Panc1 (cell line): Measurements from ENCODE around the gene TCEAL9. TPM values are rescaled to one million over a fixed set of nuclear protein-coding genes. Genes with fewer than 3 reads are reported as not detected.

Source experiments
- ATAC-seq: fragments of 200-7000 bp; cut with Tn5 transposase; 2 replicates; pipeline ENCODE4 v1.9.1; 2020; ENCODE audit warnings: mild to moderate bottlenecking, moderate library complexity
- BruUV-seq: library from RNA; stranded (reverse); fragments of 400-500 nt; replicated peaks from 2 replicates; lab custom pipeline; 2021; lab: Mats Ljungman, UMichigan
- CTCF ChIA-PET: fragments of 300-600 bp; sonication (Branson Sonifier 250); formaldehyde crosslinking; loops from one replicate; lab custom pipeline; 2022; ENCODE audit warnings: antibody characterized with exemption; lab: Charles Lee
- POLR2A ChIA-PET: fragments of 300-600 bp; sonication (Branson Sonifier 250); formaldehyde crosslinking; loops from one replicate; lab custom pipeline; 2022; ENCODE audit warnings: antibody characterized with exemption; lab: Charles Lee
- DNase-seq: peaks from one replicate; pipeline ENCODE4 v3.0.0-alpha.2; 2010; ENCODE audit warnings: low read depth, low spot score
- H3K27ac ChIP-seq: 2 replicates; pipeline ENCODE4 v1.5.1; 2011; ENCODE audit warnings: mild to moderate bottlenecking, low read length, inconsistent platforms
- H3K27me3 ChIP-seq: fragments of 200-500 bp; sonication (Bioruptor generic); 2 replicates; pipeline ENCODE4 v1.6.0; 2014; ENCODE audit warnings: low read length, inconsistent platforms; ENCODE audit not compliant: control insufficient read depth, insufficient read depth
- H3K36me3 ChIP-seq: fragments of 200-500 bp; sonication (Bioruptor generic); 2 replicates; pipeline ENCODE4 v1.5.1; 2014; ENCODE audit warnings: inconsistent platforms, mild to moderate bottlenecking, low read length, moderate library complexity; ENCODE audit not compliant: control insufficient read depth, insufficient read depth
- H3K4me1 ChIP-seq: 2 replicates; pipeline ENCODE4 v1.5.1; 2011; ENCODE audit warnings: inconsistent platforms, mild to moderate bottlenecking, low read length, moderate library complexity; ENCODE audit not compliant: control insufficient read depth, insufficient read depth
- H3K4me3 ChIP-seq, 2 experiments: 2 replicates each; pipeline ENCODE4 v1.5.1; 2011 to 2012; ENCODE audit warnings: low read depth in 2 of 2, low read length in 2 of 2, mild to moderate bottlenecking in 2 of 2, inconsistent platforms in 1 of 2, moderate library complexity in 1 of 2
- H3K9me3 ChIP-seq: fragments of 200-500 bp; sonication (Bioruptor generic); 2 replicates; pipeline ENCODE4 v1.5.1; 2014; ENCODE audit warnings: low read depth, mild to moderate bottlenecking, inconsistent platforms, low read length, moderate library complexity; ENCODE audit not compliant: control insufficient read depth, insufficient read depth
- POLR2AphosphoS5 ChIP-seq: IDR thresholded peaks from 2 replicates; pipeline ENCODE4 v1.6.1; 2012; ENCODE audit warnings: mild to moderate bottlenecking, low read depth, low read length, moderate library complexity
- SIN3A ChIP-seq: IDR thresholded peaks from 2 replicates; pipeline ENCODE4 v1.6.1; 2012; ENCODE audit warnings: low read depth, mild to moderate bottlenecking, low read length, moderate library complexity, borderline replicate concordance; ENCODE audit not compliant: insufficient read depth
- TCF7L2 ChIP-seq: IDR thresholded peaks from 2 replicates; pipeline ENCODE4 v1.6.1; 2011; ENCODE audit warnings: mild to moderate bottlenecking, low read depth, low read length, inconsistent platforms
- in situ Hi-C: cut with HindIII; loops from 2 replicates; pipeline ENCODE4 v1.10.0; 2016; ENCODE audit warnings: low sequenced_read_pairs, low pct_unique_long_range_greater_than_20kb
- intact Hi-C: fragments of 100-400 bp; cut with micrococcal nuclease; formaldehyde crosslinking; loops from one replicate; pipeline ENCODE4 v1.10.0; 2022; ENCODE audit not compliant: unreplicated experiment
- total RNA-seq: library from RNA; stranded (reverse); gene quantifications from one replicate; pipeline ENCODE4 v1.2.1, GENCODE V29; 2021; ENCODE audit not compliant: unreplicated experiment
- TF ChIP-seq, protein P1 (sequence below): fragments of 450-650 bp; IDR thresholded peaks from 2 replicates; pipeline ENCODE4 v1.5.1; 2017; ENCODE audit warnings: mild to moderate bottlenecking
- TF ChIP-seq, protein P2 (sequence below), 2 experiments: IDR thresholded peaks; 2 replicates each; pipeline ENCODE4 v1.6.1; 2011 to 2012; ENCODE audit warnings: low read depth in 2 of 2, control low read depth in 1 of 2, low read length in 1 of 2, mild to moderate bottlenecking in 1 of 2, moderate library complexity in 1 of 2; ENCODE audit not compliant: insufficient read depth in 1 of 2

TCEAL9 gene
- total RNA-seq, 1 experiment from 2014 or later: 42.6 TPM

DNA sequence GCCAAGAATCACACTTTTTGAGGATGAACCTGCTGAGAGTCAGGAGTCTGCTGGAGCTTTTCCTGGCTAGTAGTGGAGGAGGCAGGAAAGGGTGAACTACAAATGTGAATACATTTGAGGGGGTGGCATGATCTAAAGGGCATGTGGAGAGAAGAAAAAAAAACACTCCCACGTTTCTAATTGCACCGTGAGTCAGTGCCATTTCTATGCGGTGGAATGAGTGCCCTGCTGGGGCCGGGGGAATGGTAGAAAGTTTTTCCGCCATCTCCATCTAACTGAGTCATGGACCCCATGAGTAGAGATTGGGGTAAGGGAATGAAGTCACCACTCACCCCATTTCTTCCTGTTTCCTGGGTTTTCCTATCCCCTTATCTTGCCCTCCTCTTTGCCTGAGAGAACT is 39.9 kb downstream of the TCEAL9 start:
- TF ChIP-seq, protein P1, sequence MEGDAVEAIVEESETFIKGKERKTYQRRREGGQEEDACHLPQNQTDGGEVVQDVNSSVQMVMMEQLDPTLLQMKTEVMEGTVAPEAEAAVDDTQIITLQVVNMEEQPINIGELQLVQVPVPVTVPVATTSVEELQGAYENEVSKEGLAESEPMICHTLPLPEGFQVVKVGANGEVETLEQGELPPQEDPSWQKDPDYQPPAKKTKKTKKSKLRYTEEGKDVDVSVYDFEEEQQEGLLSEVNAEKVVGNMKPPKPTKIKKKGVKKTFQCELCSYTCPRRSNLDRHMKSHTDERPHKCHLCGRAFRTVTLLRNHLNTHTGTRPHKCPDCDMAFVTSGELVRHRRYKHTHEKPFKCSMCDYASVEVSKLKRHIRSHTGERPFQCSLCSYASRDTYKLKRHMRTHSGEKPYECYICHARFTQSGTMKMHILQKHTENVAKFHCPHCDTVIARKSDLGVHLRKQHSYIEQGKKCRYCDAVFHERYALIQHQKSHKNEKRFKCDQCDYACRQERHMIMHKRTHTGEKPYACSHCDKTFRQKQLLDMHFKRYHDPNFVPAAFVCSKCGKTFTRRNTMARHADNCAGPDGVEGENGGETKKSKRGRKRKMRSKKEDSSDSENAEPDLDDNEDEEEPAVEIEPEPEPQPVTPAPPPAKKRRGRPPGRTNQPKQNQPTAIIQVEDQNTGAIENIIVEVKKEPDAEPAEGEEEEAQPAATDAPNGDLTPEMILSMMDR: no peak
- TF ChIP-seq SIN3A (no peak), POLR2AphosphoS5 (no peak), TCF7L2 (no peak)
- TF ChIP-seq, protein P2, sequence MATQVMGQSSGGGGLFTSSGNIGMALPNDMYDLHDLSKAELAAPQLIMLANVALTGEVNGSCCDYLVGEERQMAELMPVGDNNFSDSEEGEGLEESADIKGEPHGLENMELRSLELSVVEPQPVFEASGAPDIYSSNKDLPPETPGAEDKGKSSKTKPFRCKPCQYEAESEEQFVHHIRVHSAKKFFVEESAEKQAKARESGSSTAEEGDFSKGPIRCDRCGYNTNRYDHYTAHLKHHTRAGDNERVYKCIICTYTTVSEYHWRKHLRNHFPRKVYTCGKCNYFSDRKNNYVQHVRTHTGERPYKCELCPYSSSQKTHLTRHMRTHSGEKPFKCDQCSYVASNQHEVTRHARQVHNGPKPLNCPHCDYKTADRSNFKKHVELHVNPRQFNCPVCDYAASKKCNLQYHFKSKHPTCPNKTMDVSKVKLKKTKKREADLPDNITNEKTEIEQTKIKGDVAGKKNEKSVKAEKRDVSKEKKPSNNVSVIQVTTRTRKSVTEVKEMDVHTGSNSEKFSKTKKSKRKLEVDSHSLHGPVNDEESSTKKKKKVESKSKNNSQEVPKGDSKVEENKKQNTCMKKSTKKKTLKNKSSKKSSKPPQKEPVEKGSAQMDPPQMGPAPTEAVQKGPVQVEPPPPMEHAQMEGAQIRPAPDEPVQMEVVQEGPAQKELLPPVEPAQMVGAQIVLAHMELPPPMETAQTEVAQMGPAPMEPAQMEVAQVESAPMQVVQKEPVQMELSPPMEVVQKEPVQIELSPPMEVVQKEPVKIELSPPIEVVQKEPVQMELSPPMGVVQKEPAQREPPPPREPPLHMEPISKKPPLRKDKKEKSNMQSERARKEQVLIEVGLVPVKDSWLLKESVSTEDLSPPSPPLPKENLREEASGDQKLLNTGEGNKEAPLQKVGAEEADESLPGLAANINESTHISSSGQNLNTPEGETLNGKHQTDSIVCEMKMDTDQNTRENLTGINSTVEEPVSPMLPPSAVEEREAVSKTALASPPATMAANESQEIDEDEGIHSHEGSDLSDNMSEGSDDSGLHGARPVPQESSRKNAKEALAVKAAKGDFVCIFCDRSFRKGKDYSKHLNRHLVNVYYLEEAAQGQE (IDR thresholded peaks at IDR 0.05; ENCODE audit: insufficient read depth in 1 of 2, low read depth in 2 of 2, low read length in 1 of 2): no peak
- BruUV-seq: no TSS peak
- Histone ChIP-seq H3K36me3 (no peaks in the 10 kb centered on the region), H3K27me3 (no peaks in the 10 kb centered on the region), H3K4me1 (no peaks in the 10 kb centered on the region; the same call in 1 of the 2 replicates), H3K27ac (no peak overlapping the region), H3K4me3 (no peak overlapping the region), H3K9me3 (no peaks in the 10 kb centered on the region)
- in situ Hi-C loops (no loop called here), intact Hi-C loops (no loop called here)
- ATAC-seq (no peak), DNase-seq (no peak)
- POLR2A ChIA-PET: interaction anchor here (0.7 kb wide), 1 partner anchor 40 kb away, joined by 10 read pairs; the partner anchor contains the start of gene TCEAL9
- CTCF ChIA-PET: no interaction called here

DNA sequence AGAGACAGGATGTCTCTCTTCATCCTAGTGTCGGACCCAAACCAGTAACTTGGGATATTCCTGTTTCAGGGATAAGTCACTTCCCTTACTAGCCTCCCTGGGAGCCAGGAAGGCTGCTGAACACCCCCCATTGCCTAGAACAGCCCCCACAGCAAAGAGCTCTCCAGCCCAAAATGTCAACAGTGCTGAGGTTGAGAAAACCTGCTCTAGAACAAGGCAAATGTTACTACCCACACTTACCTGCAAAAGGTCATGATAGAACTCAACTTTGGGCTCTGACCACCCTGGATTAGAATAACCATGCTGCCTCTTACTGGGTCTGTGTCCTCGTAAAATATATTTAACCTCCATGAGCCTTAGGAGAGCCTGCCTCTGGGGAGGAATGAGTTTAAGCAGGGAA is 40.4 kb downstream of the TCEAL9 start:
- intact Hi-C loops: no loop called here
- no peak overlapping the region for H3K4me3 ChIP-seq
- no peaks in the 10 kb centered on the region for H3K36me3 ChIP-seq
- POLR2A ChIA-PET: no interaction called here
- no peaks in the 10 kb centered on the region; the same call in 1 of the 2 replicates for H3K4me1 ChIP-seq
- in situ Hi-C loops: no loop called here
- H3K27me3 ChIP-seq: no peaks in the 10 kb centered on the region
- no peaks in the 10 kb centered on the region for H3K9me3 ChIP-seq
- no peak for TF ChIP-seq SIN3A
- no peak for TF ChIP-seq POLR2AphosphoS5
- TF ChIP-seq, protein P2 (IDR thresholded peaks at IDR 0.05; ENCODE audit: insufficient read depth in 1 of 2, low read depth in 2 of 2, low read length in 1 of 2): no peak
- TF ChIP-seq TCF7L2: no peak
- TF ChIP-seq, protein P1: no peak
- no peak overlapping the region for H3K27ac ChIP-seq
- CTCF ChIA-PET: no interaction called here
- BruUV-seq: no TSS peak
- DNase-seq (no peak), ATAC-seq (no peak)
